ENCODE measurements around the gene HAUS7.

The HAUS7 gene

GRCh38 chrX:153507484-153508178, 37.3 kb upstream of the HAUS7 start:
- peak; percentile 61 to 83 (median 74) for DNase-seq
- ChIA-PET CTCF (interaction anchor here (1.1 to 4.8 kb wide), 13 partner anchors 8 to 566 kb away, joined by 3 to 43 read pairs (median 5); partner anchors contain the start of gene HAUS7), POLR2A (interaction anchor here (0.6 kb wide), 1 partner anchor 169 kb away, joined by 4 read pairs; no protein-coding TSS in a partner anchor)
- H3K27ac ChIP-seq (ENCODE audit: insufficient read depth in 1 of 2, low read depth in 1 of 2, low read length in 2 of 2, poor library complexity in 1 of 2, severe bottlenecking in 2 of 2), result no peak overlapping the region
- WGBS (ENCODE audit: insufficient coverage), result 26% methylated on average over 17 of the region's 19 CpGs
- H3K27me3 ChIP-seq (replicated peaks in 2 of 5; ENCODE audit: control insufficient read depth in 4 of 5, insufficient read depth in 5 of 5, low read length in 4 of 5), result peaks cover 0 to 22% (median 0%) of the 10 kb centered on the region in 5 experiments
- no peaks in the 10 kb centered on the region for H3K36me3 ChIP-seq (ENCODE audit: control insufficient read depth in 4 of 4, insufficient read depth in 4 of 4, low read length in 3 of 4)
- H3K4me3 ChIP-seq (ENCODE audit: control insufficient read depth in 1 of 7, extremely low read depth in 1 of 7, insufficient read depth in 4 of 7, low read depth in 2 of 7, low read length in 6 of 7), result no peak overlapping the region
- no peaks in the 10 kb centered on the region for H3K9me3 ChIP-seq (ENCODE audit: control extremely low read depth in 1 of 5, control insufficient read depth in 4 of 5, insufficient read depth in 2 of 5, low read depth in 1 of 5, low read length in 4 of 5)
- peaks cover 0 to 1% (median 0%) of the 10 kb centered on the region in 4 experiments for H3K4me1 ChIP-seq (ENCODE audit: control extremely low read depth in 1 of 4, control insufficient read depth in 4 of 4, insufficient read depth in 4 of 4, low read length in 3 of 4)

- H3K4me1 ChIP-seq (ENCODE audit: control extremely low read depth in 1 of 4, control insufficient read depth in 4 of 4, insufficient read depth in 4 of 4, low read length in 3 of 4), result peaks cover 0 to 1% (median 0%) of the 10 kb centered on the region in 4 experiments
- no peaks in the 10 kb centered on the region for H3K9me3 ChIP-seq (ENCODE audit: control extremely low read depth in 1 of 5, control insufficient read depth in 4 of 5, insufficient read depth in 2 of 5, low read depth in 1 of 5, low read length in 4 of 5)
- H3K36me3 ChIP-seq (ENCODE audit: control insufficient read depth in 4 of 4, insufficient read depth in 4 of 4, low read length in 3 of 4), result no peaks in the 10 kb centered on the region
- 98% methylated on average over 14 of the region's 18 CpGs for WGBS (ENCODE audit: insufficient coverage)
- no peak overlapping the region for H3K4me3 ChIP-seq (ENCODE audit: control insufficient read depth in 1 of 7, extremely low read depth in 1 of 7, insufficient read depth in 4 of 7, low read depth in 2 of 7, low read length in 6 of 7)
- no peak overlapping the region for H3K27ac ChIP-seq (ENCODE audit: insufficient read depth in 1 of 2, low read depth in 1 of 2, low read length in 2 of 2, poor library complexity in 1 of 2, severe bottlenecking in 2 of 2)
- no peak for DNase-seq
- H3K27me3 ChIP-seq (replicated peaks in 2 of 5; ENCODE audit: control insufficient read depth in 4 of 5, insufficient read depth in 5 of 5, low read length in 4 of 5), result peaks cover 0 to 18% (median 0%) of the 10 kb centered on the region in 5 experiments
- POLR2A ChIA-PET, result no interaction called here
- CTCF ChIA-PET, result interaction anchor here (1.7 to 4.8 kb wide), 4 partner anchors 13 to 45 kb away, joined by 5 to 43 read pairs (median 12); partner anchors contain the start of gene HAUS7
Measured at GRCh38 chrX:153505361-153505760, 35.0 kb upstream of the HAUS7 start.

- Histone ChIP-seq H3K27me3 (replicated peaks in 2 of 5; ENCODE audit: control insufficient read depth in 4 of 5, insufficient read depth in 5 of 5, low read length in 4 of 5) (peaks cover 0 to 10% (median 0%) of the 10 kb centered on the region in 5 experiments), H3K27ac (ENCODE audit: insufficient read depth in 1 of 2, low read depth in 1 of 2, low read length in 2 of 2, poor library complexity in 1 of 2, severe bottlenecking in 2 of 2) (no peak overlapping the region), H3K9me3 (ENCODE audit: control extremely low read depth in 1 of 5, control insufficient read depth in 4 of 5, insufficient read depth in 2 of 5, low read depth in 1 of 5, low read length in 4 of 5) (no peaks in the 10 kb centered on the region), H3K4me3 (ENCODE audit: control insufficient read depth in 1 of 7, extremely low read depth in 1 of 7, insufficient read depth in 4 of 7, low read depth in 2 of 7, low read length in 6 of 7) (no peak overlapping the region), H3K36me3 (ENCODE audit: control insufficient read depth in 4 of 4, insufficient read depth in 4 of 4, low read length in 3 of 4) (no peaks in the 10 kb centered on the region), H3K4me1 (ENCODE audit: control extremely low read depth in 1 of 4, control insufficient read depth in 4 of 4, insufficient read depth in 4 of 4, low read length in 3 of 4) (peaks cover 0 to 1% (median 0%) of the 10 kb centered on the region in 4 experiments)
- 88% methylated on average over 18 of the region's 26 CpGs for WGBS (ENCODE audit: insufficient coverage)
- POLR2A ChIA-PET, result no interaction called here
- no peak for DNase-seq
- CTCF ChIA-PET, result interaction anchor here (2.3 to 4.8 kb wide), 2 partner anchors 12 to 32 kb away, joined by 6 to 43 read pairs; partner anchors contain the start of gene HAUS7
Measured at GRCh38 chrX:153504445-153505016, 34.2 kb upstream of the HAUS7 start.

GRCh38 chrX:153502796-153503195, 32.4 kb upstream of the HAUS7 start:
- Histone ChIP-seq H3K27me3 (replicated peaks in 2 of 5; ENCODE audit: control insufficient read depth in 4 of 5, insufficient read depth in 5 of 5, low read length in 4 of 5) (peaks cover 0 to 11% (median 0%) of the 10 kb centered on the region in 5 experiments), H3K27ac (ENCODE audit: insufficient read depth in 1 of 2, low read depth in 1 of 2, low read length in 2 of 2, poor library complexity in 1 of 2, severe bottlenecking in 2 of 2) (no peak overlapping the region), H3K9me3 (ENCODE audit: control extremely low read depth in 1 of 5, control insufficient read depth in 4 of 5, insufficient read depth in 2 of 5, low read depth in 1 of 5, low read length in 4 of 5) (no peaks in the 10 kb centered on the region), H3K36me3 (ENCODE audit: control insufficient read depth in 4 of 4, insufficient read depth in 4 of 4, low read length in 3 of 4) (no peaks in the 10 kb centered on the region), H3K4me1 (ENCODE audit: control extremely low read depth in 1 of 4, control insufficient read depth in 4 of 4, insufficient read depth in 4 of 4, low read length in 3 of 4) (peaks cover 0 to 1% (median 0%) of the 10 kb centered on the region in 4 experiments), H3K4me3 (ENCODE audit: control insufficient read depth in 1 of 7, extremely low read depth in 1 of 7, insufficient read depth in 4 of 7, low read depth in 2 of 7, low read length in 6 of 7) (no peak overlapping the region)
- CTCF ChIA-PET, result no interaction called here
- POLR2A ChIA-PET, result no interaction called here
- no peak for DNase-seq
- 90% methylated on average over 12 of the region's 14 CpGs for WGBS (ENCODE audit: insufficient coverage)

GRCh38 chrX:153502131-153502530, 31.8 kb upstream of the HAUS7 start:
- WGBS (ENCODE audit: insufficient coverage), result 94% methylated on average over 10 of the region's 10 CpGs
- Histone ChIP-seq H3K4me1 (ENCODE audit: control extremely low read depth in 1 of 4, control insufficient read depth in 4 of 4, insufficient read depth in 4 of 4, low read length in 3 of 4) (no peaks in the 10 kb centered on the region), H3K36me3 (ENCODE audit: control insufficient read depth in 4 of 4, insufficient read depth in 4 of 4, low read length in 3 of 4) (no peaks in the 10 kb centered on the region), H3K27ac (ENCODE audit: insufficient read depth in 1 of 2, low read depth in 1 of 2, low read length in 2 of 2, poor library complexity in 1 of 2, severe bottlenecking in 2 of 2) (no peak overlapping the region), H3K9me3 (ENCODE audit: control extremely low read depth in 1 of 5, control insufficient read depth in 4 of 5, insufficient read depth in 2 of 5, low read depth in 1 of 5, low read length in 4 of 5) (no peaks in the 10 kb centered on the region), H3K4me3 (ENCODE audit: control insufficient read depth in 1 of 7, extremely low read depth in 1 of 7, insufficient read depth in 4 of 7, low read depth in 2 of 7, low read length in 6 of 7) (no peak overlapping the region), H3K27me3 (replicated peaks in 2 of 5; ENCODE audit: control insufficient read depth in 4 of 5, insufficient read depth in 5 of 5, low read length in 4 of 5) (peaks cover 0 to 11% (median 0%) of the 10 kb centered on the region in 5 experiments)
- ChIA-PET POLR2A (no interaction called here), CTCF (no interaction called here)
- DNase-seq, result no peak

GRCh38 chrX:153501530-153501929, 31.2 kb upstream of the HAUS7 start:
- WGBS (ENCODE audit: insufficient coverage), result 95% methylated on average over 5 of the region's 8 CpGs
- CTCF ChIA-PET, result no interaction called here
- POLR2A ChIA-PET, result no interaction called here

GRCh38 chrX:153500676-153501280, 30.4 kb upstream of the HAUS7 start:
- DNase-seq, result no peak
- Histone ChIP-seq H3K9me3 (ENCODE audit: control extremely low read depth in 1 of 5, control insufficient read depth in 4 of 5, insufficient read depth in 2 of 5, low read depth in 1 of 5, low read length in 4 of 5) (no peaks in the 10 kb centered on the region), H3K27ac (ENCODE audit: insufficient read depth in 1 of 2, low read depth in 1 of 2, low read length in 2 of 2, poor library complexity in 1 of 2, severe bottlenecking in 2 of 2) (no peak overlapping the region), H3K4me3 (ENCODE audit: control insufficient read depth in 1 of 7, extremely low read depth in 1 of 7, insufficient read depth in 4 of 7, low read depth in 2 of 7, low read length in 6 of 7) (no peak overlapping the region), H3K27me3 (replicated peaks in 2 of 5; ENCODE audit: control insufficient read depth in 4 of 5, insufficient read depth in 5 of 5, low read length in 4 of 5) (peaks cover 0 to 9% (median 0%) of the 10 kb centered on the region in 5 experiments), H3K36me3 (ENCODE audit: control insufficient read depth in 4 of 4, insufficient read depth in 4 of 4, low read length in 3 of 4) (no peaks in the 10 kb centered on the region), H3K4me1 (ENCODE audit: control extremely low read depth in 1 of 4, control insufficient read depth in 4 of 4, insufficient read depth in 4 of 4, low read length in 3 of 4) (no peaks in the 10 kb centered on the region)
- CTCF ChIA-PET, result no interaction called here
- POLR2A ChIA-PET, result no interaction called here
- WGBS (ENCODE audit: insufficient coverage), result 100% methylated on average over 7 of the region's 9 CpGs

More at GRCh38 chrX:153501530-153501929, 31.2 kb upstream of the HAUS7 start:
- Histone ChIP-seq H3K9me3 (ENCODE audit: control extremely low read depth in 1 of 5, control insufficient read depth in 4 of 5, insufficient read depth in 2 of 5, low read depth in 1 of 5, low read length in 4 of 5) (no peaks in the 10 kb centered on the region), H3K4me1 (ENCODE audit: control extremely low read depth in 1 of 4, control insufficient read depth in 4 of 4, insufficient read depth in 4 of 4, low read length in 3 of 4) (no peaks in the 10 kb centered on the region), H3K4me3 (ENCODE audit: control insufficient read depth in 1 of 7, extremely low read depth in 1 of 7, insufficient read depth in 4 of 7, low read depth in 2 of 7, low read length in 6 of 7) (no peak overlapping the region), H3K27ac (ENCODE audit: insufficient read depth in 1 of 2, low read depth in 1 of 2, low read length in 2 of 2, poor library complexity in 1 of 2, severe bottlenecking in 2 of 2) (no peak overlapping the region), H3K36me3 (ENCODE audit: control insufficient read depth in 4 of 4, insufficient read depth in 4 of 4, low read length in 3 of 4) (no peaks in the 10 kb centered on the region), H3K27me3 (replicated peaks in 2 of 5; ENCODE audit: control insufficient read depth in 4 of 5, insufficient read depth in 5 of 5, low read length in 4 of 5) (peaks cover 0 to 5% (median 0%) of the 10 kb centered on the region in 5 experiments)
- DNase-seq, result no peak
